HL-60 (cell line): ENCODE results near the gene HMCN2.

Experiments used
- DNase-seq, 2 experiments: peaks; one replicate each; pipeline ENCODE4 v3.0.0-alpha.2; 2010 to 2020; ENCODE audit warnings: low read depth in 1 of 2, low spot score in 1 of 2
- H3K27ac ChIP-seq: fragments of 250-450 bp; sonication (Bioruptor Pico); replicated peaks from 2 replicates; pipeline ENCODE4 v1.5.1; 2020; ENCODE audit warnings: mild to moderate bottlenecking, moderate library complexity
- H3K27me3 ChIP-seq: fragments of 250-450 bp; sonication (Bioruptor Pico); 2 replicates; pipeline ENCODE4 v1.5.1; 2021; ENCODE audit warnings: mild to moderate bottlenecking, moderate library complexity; ENCODE audit not compliant: insufficient read depth, poor library complexity, severe bottlenecking
- H3K4me3 ChIP-seq: replicated peaks from 2 replicates; pipeline ENCODE4 v1.5.1; 2011; ENCODE audit warnings: mild to moderate bottlenecking, control low read depth, low read length; ENCODE audit not compliant: insufficient read depth
- GABPA ChIP-seq: IDR thresholded peaks from 2 replicates; pipeline ENCODE4 v1.6.1; 2012; ENCODE audit warnings: low read depth
- POLR2AphosphoS5 ChIP-seq: IDR thresholded peaks from 2 replicates; pipeline ENCODE4 v1.6.1; 2012; ENCODE audit warnings: low read depth
- SPI1 ChIP-seq: IDR thresholded peaks from 2 replicates; pipeline ENCODE4 v1.6.1; 2012; ENCODE audit warnings: low read depth, mild to moderate bottlenecking, borderline replicate concordance
- TF ChIP-seq, protein P1 (sequence below): IDR thresholded peaks from 2 replicates; pipeline ENCODE4 v1.6.1; 2012; ENCODE audit warnings: low read depth; ENCODE audit not compliant: insufficient replicate concordance
- TF ChIP-seq, protein P2 (sequence below): IDR thresholded peaks from one replicate; pipeline ENCODE4 v1.5.1; 2011; ENCODE audit warnings: low read length, control low read depth, inconsistent platforms; ENCODE audit not compliant: insufficient read depth

HMCN2 gene

GRCh38 chr9:130304116-130304515 lies 38.6 kb downstream of the HMCN2 start:
- H3K4me3 ChIP-seq, result no peak overlapping the region
- TF ChIP-seq, protein P1, sequence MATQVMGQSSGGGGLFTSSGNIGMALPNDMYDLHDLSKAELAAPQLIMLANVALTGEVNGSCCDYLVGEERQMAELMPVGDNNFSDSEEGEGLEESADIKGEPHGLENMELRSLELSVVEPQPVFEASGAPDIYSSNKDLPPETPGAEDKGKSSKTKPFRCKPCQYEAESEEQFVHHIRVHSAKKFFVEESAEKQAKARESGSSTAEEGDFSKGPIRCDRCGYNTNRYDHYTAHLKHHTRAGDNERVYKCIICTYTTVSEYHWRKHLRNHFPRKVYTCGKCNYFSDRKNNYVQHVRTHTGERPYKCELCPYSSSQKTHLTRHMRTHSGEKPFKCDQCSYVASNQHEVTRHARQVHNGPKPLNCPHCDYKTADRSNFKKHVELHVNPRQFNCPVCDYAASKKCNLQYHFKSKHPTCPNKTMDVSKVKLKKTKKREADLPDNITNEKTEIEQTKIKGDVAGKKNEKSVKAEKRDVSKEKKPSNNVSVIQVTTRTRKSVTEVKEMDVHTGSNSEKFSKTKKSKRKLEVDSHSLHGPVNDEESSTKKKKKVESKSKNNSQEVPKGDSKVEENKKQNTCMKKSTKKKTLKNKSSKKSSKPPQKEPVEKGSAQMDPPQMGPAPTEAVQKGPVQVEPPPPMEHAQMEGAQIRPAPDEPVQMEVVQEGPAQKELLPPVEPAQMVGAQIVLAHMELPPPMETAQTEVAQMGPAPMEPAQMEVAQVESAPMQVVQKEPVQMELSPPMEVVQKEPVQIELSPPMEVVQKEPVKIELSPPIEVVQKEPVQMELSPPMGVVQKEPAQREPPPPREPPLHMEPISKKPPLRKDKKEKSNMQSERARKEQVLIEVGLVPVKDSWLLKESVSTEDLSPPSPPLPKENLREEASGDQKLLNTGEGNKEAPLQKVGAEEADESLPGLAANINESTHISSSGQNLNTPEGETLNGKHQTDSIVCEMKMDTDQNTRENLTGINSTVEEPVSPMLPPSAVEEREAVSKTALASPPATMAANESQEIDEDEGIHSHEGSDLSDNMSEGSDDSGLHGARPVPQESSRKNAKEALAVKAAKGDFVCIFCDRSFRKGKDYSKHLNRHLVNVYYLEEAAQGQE, result no peak
- TF ChIP-seq GABPA (no peak), POLR2AphosphoS5 (no peak), SPI1 (no peak)
- TF ChIP-seq, protein P2, sequence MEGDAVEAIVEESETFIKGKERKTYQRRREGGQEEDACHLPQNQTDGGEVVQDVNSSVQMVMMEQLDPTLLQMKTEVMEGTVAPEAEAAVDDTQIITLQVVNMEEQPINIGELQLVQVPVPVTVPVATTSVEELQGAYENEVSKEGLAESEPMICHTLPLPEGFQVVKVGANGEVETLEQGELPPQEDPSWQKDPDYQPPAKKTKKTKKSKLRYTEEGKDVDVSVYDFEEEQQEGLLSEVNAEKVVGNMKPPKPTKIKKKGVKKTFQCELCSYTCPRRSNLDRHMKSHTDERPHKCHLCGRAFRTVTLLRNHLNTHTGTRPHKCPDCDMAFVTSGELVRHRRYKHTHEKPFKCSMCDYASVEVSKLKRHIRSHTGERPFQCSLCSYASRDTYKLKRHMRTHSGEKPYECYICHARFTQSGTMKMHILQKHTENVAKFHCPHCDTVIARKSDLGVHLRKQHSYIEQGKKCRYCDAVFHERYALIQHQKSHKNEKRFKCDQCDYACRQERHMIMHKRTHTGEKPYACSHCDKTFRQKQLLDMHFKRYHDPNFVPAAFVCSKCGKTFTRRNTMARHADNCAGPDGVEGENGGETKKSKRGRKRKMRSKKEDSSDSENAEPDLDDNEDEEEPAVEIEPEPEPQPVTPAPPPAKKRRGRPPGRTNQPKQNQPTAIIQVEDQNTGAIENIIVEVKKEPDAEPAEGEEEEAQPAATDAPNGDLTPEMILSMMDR, result no peak
- DNase-seq, result no peak
- peaks cover 3% of the 10 kb centered on the region for H3K27me3 ChIP-seq
- H3K27ac ChIP-seq, result no peak overlapping the region

DNA sequence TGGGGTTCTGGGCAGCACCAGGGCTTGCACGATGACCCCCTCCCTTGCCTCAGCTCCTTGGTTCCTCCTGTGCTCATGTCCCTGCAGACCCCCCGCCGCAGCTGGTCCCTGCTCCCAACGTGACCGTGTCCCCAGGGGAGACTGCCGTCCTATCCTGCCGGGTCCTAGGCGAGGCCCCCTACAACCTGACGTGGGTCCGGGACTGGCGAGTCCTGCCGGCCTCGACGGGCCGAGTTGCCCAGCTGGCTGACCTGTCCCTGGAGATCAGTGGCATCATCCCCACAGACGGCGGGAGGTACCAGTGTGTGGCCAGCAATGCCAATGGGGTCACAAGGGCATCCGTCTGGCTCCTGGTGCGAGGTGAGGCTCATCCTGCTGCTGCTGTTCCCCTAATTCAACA lies 39.1 kb downstream of the HMCN2 start:
- TF ChIP-seq SPI1, result no peak
- no peak for TF ChIP-seq POLR2AphosphoS5
- TF ChIP-seq GABPA, result no peak
- TF ChIP-seq, protein P2, result no peak
- TF ChIP-seq, protein P1, result no peak
- no peak overlapping the region for H3K27ac ChIP-seq
- H3K4me3 ChIP-seq, result no peak overlapping the region
- DNase-seq, result no peak
- H3K27me3 ChIP-seq, result peaks cover 3% of the 10 kb centered on the region

DNA sequence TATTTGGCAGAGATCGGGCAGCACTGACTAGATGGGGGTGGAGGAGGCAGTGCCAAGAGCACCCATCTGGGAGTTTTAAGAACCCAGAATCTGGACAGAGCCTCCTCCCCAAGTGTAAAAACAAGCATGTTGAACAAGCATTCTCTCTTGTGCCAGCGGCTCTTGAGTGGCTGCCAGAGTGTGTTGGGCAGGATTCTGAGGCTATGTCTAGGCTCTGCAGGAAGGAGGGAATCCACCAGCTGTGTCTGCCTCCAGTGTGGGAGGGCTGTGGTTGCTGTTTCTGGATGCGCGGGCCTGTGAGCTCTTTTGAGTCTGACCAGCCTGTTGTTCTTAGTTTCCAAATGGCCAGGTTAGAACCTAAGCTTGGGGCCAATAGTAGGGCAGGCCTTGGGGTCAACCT lies 39.8 kb downstream of the HMCN2 start:
- DNase-seq, result no peak
- Histone ChIP-seq H3K4me3 (no peak overlapping the region), H3K27me3 (peaks cover 3% of the 10 kb centered on the region), H3K27ac (no peak overlapping the region)
- TF ChIP-seq POLR2AphosphoS5, result no peak
- TF ChIP-seq, protein P2, result no peak
- no peak for TF ChIP-seq SPI1
- TF ChIP-seq, protein P1, result no peak
- TF ChIP-seq GABPA, result no peak
